PC-9 (cell line): Measurements from ENCODE around the gene TBCK. TPM values are rescaled to one million over a fixed set of nuclear protein-coding genes. Genes with fewer than 3 reads are reported as not detected.

Experiments
- BruUV-seq: library from RNA; stranded (reverse); fragments of 400-500 nt; replicated peaks from 2 replicates; lab custom pipeline; 2021; lab: Mats Ljungman, UMichigan
- CTCF ChIA-PET: fragments of 300-600 bp; sonication (Branson Sonifier 250); formaldehyde crosslinking; loops from one replicate; lab custom pipeline; 2022; ENCODE audit warnings: antibody characterized with exemption; lab: Charles Lee
- POLR2A ChIA-PET: fragments of 300-600 bp; sonication (Branson Sonifier 250); formaldehyde crosslinking; loops from one replicate; lab custom pipeline; 2022; ENCODE audit warnings: antibody characterized with exemption; ENCODE audit not compliant: unreplicated experiment; lab: Charles Lee
- DNase-seq, 2 experiments: peaks; one replicate each; pipeline versions ENCODE4 v3.0.0 to v3.0.0-alpha.2; 2015 to 2022; ENCODE audit warnings: mixed read lengths in 1 of 2
- H2AFZ ChIP-seq: fragments of 200-600 bp; sonication (generic); 2 replicates; pipeline ENCODE4 v1.8.1; 2017; ENCODE audit warnings: antibody characterized with exemption
- H3F3A ChIP-seq: fragments of 200-600 bp; sonication (generic); 2 replicates; pipeline ENCODE4 v1.8.1; 2017; ENCODE audit warnings: antibody characterized with exemption, mild to moderate bottlenecking, low read depth; ENCODE audit not compliant: insufficient read depth
- H3K27ac ChIP-seq: fragments of 200-600 bp; sonication (generic); 2 replicates; pipeline ENCODE4 v1.6.1; 2016; ENCODE audit warnings: mixed run types
- H3K27me3 ChIP-seq: fragments of 200-600 bp; sonication (generic); 2 replicates; pipeline ENCODE4 v1.6.1; 2016; ENCODE audit warnings: low read depth, mixed run types; ENCODE audit not compliant: insufficient read depth
- H3K36me3 ChIP-seq: fragments of 200-600 bp; sonication (generic); 2 replicates; pipeline ENCODE4 v1.6.1; 2016; ENCODE audit warnings: low read depth, mixed run types
- H3K4me1 ChIP-seq: fragments of 200-600 bp; sonication (generic); replicated peaks from 2 replicates; pipeline ENCODE4 v1.6.1; 2016; ENCODE audit warnings: mixed run types; ENCODE audit not compliant: insufficient read depth
- H3K4me2 ChIP-seq: fragments of 200-600 bp; sonication (generic); 2 replicates; pipeline ENCODE4 v1.6.1; 2017; ENCODE audit warnings: mixed run types
- H3K4me3 ChIP-seq: fragments of 200-600 bp; sonication (generic); 2 replicates; pipeline ENCODE4 v1.6.1; 2016; ENCODE audit warnings: mixed run types
- H3K79me2 ChIP-seq: fragments of 200-600 bp; sonication (generic); 2 replicates; pipeline ENCODE4 v1.6.1; 2017; ENCODE audit warnings: low read depth, mixed run types
- H3K9me2 ChIP-seq: fragments of 200-600 bp; sonication (generic); 2 replicates; pipeline ENCODE4 v1.8.1; 2017; ENCODE audit warnings: mild to moderate bottlenecking; ENCODE audit not compliant: insufficient read depth
- H3K9me3 ChIP-seq: fragments of 200-600 bp; sonication (generic); 2 replicates; pipeline ENCODE4 v1.8.1; 2016; ENCODE audit warnings: low read depth; ENCODE audit not compliant: insufficient read depth
- H4K20me1 ChIP-seq: fragments of 200-600 bp; sonication (generic); 2 replicates; pipeline ENCODE4 v1.8.1; 2017; ENCODE audit not compliant: insufficient read depth
- CTCF ChIP-seq: fragments of 200-600 bp; sonication (generic); conservative IDR thresholded peaks from 2 replicates; pipeline ENCODE4 v1.6.1; 2017; ENCODE audit warnings: mixed run types, antibody characterized with exemption, mild to moderate bottlenecking, moderate library complexity
- EZH2 ChIP-seq: fragments of 200-600 bp; sonication (generic); IDR thresholded peaks from 2 replicates; pipeline ENCODE4 v1.8.0; 2017; ENCODE audit warnings: antibody characterized with exemption, low read depth
- intact Hi-C: fragments of 100-400 bp; cut with micrococcal nuclease; formaldehyde crosslinking; loops from one replicate; pipeline ENCODE4 v1.10.0; 2022; ENCODE audit not compliant: unreplicated experiment
- total RNA-seq: library from RNA; stranded (reverse); gene quantifications from 2 replicates; pipeline ENCODE4 v1.2.3, GENCODE V29; 2021

The TBCK gene
- total RNA-seq, 1 experiment from 2014 or later = 18.7 TPM

GRCh38 chr4:106096454-106096853 is 219.6 kb downstream of the TBCK start:
- Histone ChIP-seq H3K9me3 (no peaks in the 10 kb centered on the region), H3F3A (no peaks in the 10 kb centered on the region), H3K4me3 (no peak overlapping the region), H2AFZ (no peak overlapping the region), H3K36me3 (no peaks in the 10 kb centered on the region), H3K4me1 (no peaks in the 10 kb centered on the region), H4K20me1 (no peaks in the 10 kb centered on the region), H3K4me2 (no peak overlapping the region), H3K27ac (no peak overlapping the region), H3K27me3 (no peaks in the 10 kb centered on the region), H3K9me2 (no peaks in the 10 kb centered on the region), H3K79me2 (no peaks in the 10 kb centered on the region)
- no peak for DNase-seq
- TF ChIP-seq CTCF (no peak), EZH2 (no peak)
- no TSS peak for BruUV-seq
- ChIA-PET CTCF (no interaction called here), POLR2A (no interaction called here)
- intact Hi-C loops = no loop called here

GRCh38 chr4:106095408-106095807 is 220.6 kb downstream of the TBCK start:
- Histone ChIP-seq H3K79me2 (no peaks in the 10 kb centered on the region), H3K4me2 (no peak overlapping the region), H3K36me3 (no peaks in the 10 kb centered on the region), H3K4me1 (no peaks in the 10 kb centered on the region), H3K9me2 (no peaks in the 10 kb centered on the region), H3F3A (no peaks in the 10 kb centered on the region), H4K20me1 (no peaks in the 10 kb centered on the region), H3K27me3 (no peaks in the 10 kb centered on the region), H2AFZ (no peak overlapping the region), H3K4me3 (no peak overlapping the region), H3K9me3 (no peaks in the 10 kb centered on the region), H3K27ac (no peak overlapping the region)
- no peak for DNase-seq
- no peak for TF ChIP-seq CTCF
- TF ChIP-seq EZH2 = no peak
- ChIA-PET CTCF (no interaction called here), POLR2A (no interaction called here)
- no TSS peak for BruUV-seq
- intact Hi-C loops = no loop called here

- no peaks in the 10 kb centered on the region for H3K79me2 ChIP-seq
- H3K9me3 ChIP-seq = no peaks in the 10 kb centered on the region
- H3F3A ChIP-seq = no peaks in the 10 kb centered on the region
- ChIA-PET CTCF (no interaction called here), POLR2A (no interaction called here)
- H4K20me1 ChIP-seq = no peaks in the 10 kb centered on the region
- no peaks in the 10 kb centered on the region for H3K36me3 ChIP-seq
- H3K9me2 ChIP-seq = no peaks in the 10 kb centered on the region
- TF ChIP-seq EZH2 (no peak), CTCF (no peak)
- no peaks in the 10 kb centered on the region for H3K27me3 ChIP-seq
- no peak overlapping the region for H2AFZ ChIP-seq
- intact Hi-C loops = no loop called here
- H3K4me1 ChIP-seq = no peaks in the 10 kb centered on the region
- no peak overlapping the region for H3K4me3 ChIP-seq
- H3K27ac ChIP-seq = no peak overlapping the region
- no peak overlapping the region for H3K4me2 ChIP-seq
- no peak for DNase-seq
- BruUV-seq = no TSS peak
Measured at GRCh38 chr4:106092361-106093040, 223.5 kb downstream of the TBCK start.
